ENCODE results near the gene MROH2A. TPM values are rescaled to one million over a fixed set of nuclear protein-coding genes. Genes with fewer than 3 reads are reported as not detected.

Gene MROH2A
- total and polyA plus RNA-seq, 2 donors, result 0.39 to 0.71 TPM

DNA sequence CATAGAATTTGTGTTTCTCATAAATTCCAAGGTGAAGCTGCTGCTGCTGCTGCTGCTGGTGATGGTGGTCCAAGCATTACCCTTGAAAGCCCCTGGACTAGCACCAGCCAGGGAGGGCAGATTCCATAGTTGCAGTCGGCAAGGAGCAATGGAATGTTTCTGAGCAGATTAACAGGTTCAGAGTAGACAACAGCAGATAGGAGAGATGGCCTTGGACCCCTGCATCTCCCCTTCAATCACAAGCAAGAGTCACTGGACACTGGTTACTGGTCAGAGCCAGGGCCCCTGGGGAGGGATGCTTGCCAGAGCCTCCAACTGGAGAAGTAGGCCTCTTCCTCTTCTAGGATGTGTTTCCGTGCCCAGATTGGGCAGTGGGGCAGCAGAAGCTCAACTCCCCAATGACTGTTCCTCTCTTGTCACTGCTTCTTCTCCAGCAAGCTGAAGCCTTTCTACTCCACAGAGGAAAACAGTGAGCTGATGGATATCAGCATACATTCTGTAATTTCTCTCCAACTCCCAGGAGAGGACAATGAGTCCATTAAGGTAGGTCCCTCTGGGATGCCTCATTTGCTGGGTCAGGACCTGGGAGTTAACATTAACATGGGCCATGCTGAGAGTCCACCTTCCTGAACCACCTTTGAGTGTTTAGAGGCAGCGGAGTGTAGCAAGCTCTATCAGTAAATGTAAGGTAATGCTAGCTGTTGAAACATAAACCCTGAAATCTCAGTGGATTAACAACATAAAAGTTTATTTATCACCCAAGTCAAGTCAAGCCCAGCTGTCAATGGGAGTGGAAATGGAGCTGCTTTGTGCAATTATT lies 35.3 kb downstream of the MROH2A start:
- H3K4me3 ChIP-seq (ENCODE audit: low read length in 2 of 2), result no peak overlapping the region
- WGBS, result 95% methylated on average over 3 of the region's 3 CpGs
- DNase-seq (ENCODE audit: low read depth in 6 of 9, low spot score in 9 of 9), result no peak

DNA sequence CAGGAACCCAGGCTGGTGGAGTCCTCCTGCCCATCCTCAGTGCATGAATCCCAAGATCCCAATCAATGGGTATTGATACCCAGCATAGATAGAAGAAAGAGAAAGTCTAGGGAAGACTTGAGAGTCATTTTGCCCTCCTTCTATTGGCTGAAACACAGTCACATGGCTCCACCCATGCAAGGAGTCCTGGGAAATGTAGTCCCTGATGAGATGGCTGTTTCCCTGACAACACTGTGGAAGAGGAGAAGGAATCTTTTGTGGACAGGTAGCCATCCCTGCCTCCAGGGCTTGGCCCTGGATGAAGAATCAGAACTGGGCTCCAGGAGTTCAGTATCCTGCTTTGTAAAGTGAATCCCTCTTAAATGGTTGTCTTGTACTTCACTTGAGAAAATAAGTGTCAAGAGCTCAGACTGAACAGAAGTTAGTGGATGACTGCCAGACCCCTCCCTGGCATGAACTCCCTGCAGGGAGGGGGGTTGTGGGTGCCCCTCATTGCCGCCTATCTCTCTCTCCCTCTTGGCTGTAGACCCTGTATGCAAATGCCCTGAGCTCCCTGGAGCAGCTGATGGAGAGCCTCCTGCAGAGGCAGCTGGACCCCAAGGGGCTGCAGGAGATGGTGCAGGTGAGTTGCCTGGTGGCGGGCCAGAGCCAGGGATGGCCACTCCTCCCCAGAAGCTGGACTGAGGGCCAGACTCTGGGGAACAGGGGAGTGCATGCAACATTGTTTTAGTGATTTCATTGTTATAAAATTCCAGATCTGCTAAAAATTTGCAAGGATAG lies 36.1 kb downstream of the MROH2A start:
- no peaks in the 10 kb centered on the region for H3K36me3 ChIP-seq (ENCODE audit: control insufficient read depth in 2 of 2, insufficient read depth in 2 of 2, low read length in 1 of 2)
- no peaks in the 10 kb centered on the region for H3K4me1 ChIP-seq (ENCODE audit: control insufficient read depth in 2 of 2, insufficient read depth in 2 of 2, low read length in 2 of 2)
- H3K27me3 ChIP-seq (ENCODE audit: control insufficient read depth in 2 of 2, insufficient read depth in 1 of 2, low read length in 1 of 2), result peaks cover 0 to 3% of the 10 kb centered on the region in 2 donors
- H3K9me3 ChIP-seq (ENCODE audit: control insufficient read depth in 2 of 2, insufficient read depth in 1 of 2, low read length in 1 of 2), result no peaks in the 10 kb centered on the region
- no peak overlapping the region for H3K27ac ChIP-seq (ENCODE audit: low read depth in 1 of 2, low read length in 1 of 2)
- no peak for DNase-seq (ENCODE audit: low read depth in 6 of 9, low spot score in 9 of 9)
- H3K4me3 ChIP-seq (ENCODE audit: low read length in 2 of 2), result no peak overlapping the region
- 91% methylated on average over 2 of the region's 2 CpGs for WGBS

More for the DNA sequence above, 35.3 kb downstream of the MROH2A start:
- Histone ChIP-seq H3K27me3 (ENCODE audit: control insufficient read depth in 2 of 2, insufficient read depth in 1 of 2, low read length in 1 of 2) (peaks cover 0 to 3% of the 10 kb centered on the region in 2 donors), H3K27ac (ENCODE audit: low read depth in 1 of 2, low read length in 1 of 2) (no peak overlapping the region), H3K9me3 (ENCODE audit: control insufficient read depth in 2 of 2, insufficient read depth in 1 of 2, low read length in 1 of 2) (no peaks in the 10 kb centered on the region), H3K4me1 (ENCODE audit: control insufficient read depth in 2 of 2, insufficient read depth in 2 of 2, low read length in 2 of 2) (no peaks in the 10 kb centered on the region), H3K36me3 (ENCODE audit: control insufficient read depth in 2 of 2, insufficient read depth in 2 of 2, low read length in 1 of 2) (no peaks in the 10 kb centered on the region)

DNA sequence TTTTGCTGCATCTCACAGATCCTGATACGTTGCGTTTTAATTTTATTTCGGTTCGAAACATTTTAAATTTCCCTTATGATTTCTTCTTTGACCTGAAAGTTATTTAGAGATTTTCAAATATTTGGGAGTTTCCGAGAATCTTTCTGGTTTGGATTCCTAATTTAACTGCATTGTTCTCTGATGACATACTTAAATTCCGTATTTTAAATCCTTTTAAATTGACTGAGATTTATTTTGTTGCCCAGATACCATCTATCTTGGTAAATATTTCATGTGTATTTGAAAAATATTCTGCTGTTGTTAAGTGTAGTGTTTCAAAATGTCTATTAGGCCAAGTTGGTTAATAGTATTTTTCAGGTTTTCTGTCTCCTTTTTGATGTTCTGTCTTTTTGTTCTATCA lies 37.7 kb downstream of the MROH2A start:
- H3K4me3 ChIP-seq (ENCODE audit: low read length in 2 of 2), result no peak overlapping the region
- WGBS, result 97% methylated on average over 6 of the region's 6 CpGs
- no peaks in the 10 kb centered on the region for H3K4me1 ChIP-seq (ENCODE audit: control insufficient read depth in 2 of 2, insufficient read depth in 2 of 2, low read length in 2 of 2)
- H3K27ac ChIP-seq (ENCODE audit: low read depth in 1 of 2, low read length in 1 of 2), result no peak overlapping the region
- H3K36me3 ChIP-seq (ENCODE audit: control insufficient read depth in 2 of 2, insufficient read depth in 2 of 2, low read length in 1 of 2), result no peaks in the 10 kb centered on the region
- H3K9me3 ChIP-seq (ENCODE audit: control insufficient read depth in 2 of 2, insufficient read depth in 1 of 2, low read length in 1 of 2), result no peaks in the 10 kb centered on the region
- peaks cover 0 to 3% of the 10 kb centered on the region in 2 donors for H3K27me3 ChIP-seq (ENCODE audit: control insufficient read depth in 2 of 2, insufficient read depth in 1 of 2, low read length in 1 of 2)
- no peak for DNase-seq (ENCODE audit: low read depth in 6 of 9, low spot score in 9 of 9)

DNA sequence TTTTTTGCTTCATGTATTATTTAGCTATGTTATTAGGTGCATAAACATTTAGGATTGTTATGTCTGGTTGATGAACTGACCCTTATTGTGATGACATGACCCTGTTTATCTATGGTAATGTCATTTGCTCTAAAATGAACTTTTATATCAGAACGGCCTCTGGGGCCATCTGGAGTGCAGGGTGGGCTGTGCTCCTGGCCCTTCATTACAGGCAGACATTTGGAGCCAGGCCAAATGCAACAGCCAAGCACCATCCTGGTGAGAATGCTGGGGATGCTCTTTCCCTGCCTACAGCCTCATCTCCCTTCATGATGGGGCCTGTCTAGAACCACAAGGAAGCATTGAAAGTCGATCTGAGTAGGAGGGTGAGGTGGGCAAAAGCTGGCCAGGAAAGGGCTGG lies 38.2 kb downstream of the MROH2A start:
- H3K4me3 ChIP-seq (ENCODE audit: low read length in 2 of 2), result no peak overlapping the region
- H3K9me3 ChIP-seq (ENCODE audit: control insufficient read depth in 2 of 2, insufficient read depth in 1 of 2, low read length in 1 of 2), result no peaks in the 10 kb centered on the region
- 85% methylated on average over 2 of the region's 2 CpGs for WGBS
- H3K4me1 ChIP-seq (ENCODE audit: control insufficient read depth in 2 of 2, insufficient read depth in 2 of 2, low read length in 2 of 2), result no peaks in the 10 kb centered on the region
- H3K27me3 ChIP-seq (ENCODE audit: control insufficient read depth in 2 of 2, insufficient read depth in 1 of 2, low read length in 1 of 2), result peaks cover 0 to 3% of the 10 kb centered on the region in 2 donors
- DNase-seq (ENCODE audit: low read depth in 6 of 9, low spot score in 9 of 9), result no peak
- no peak overlapping the region for H3K27ac ChIP-seq (ENCODE audit: low read depth in 1 of 2, low read length in 1 of 2)
- H3K36me3 ChIP-seq (ENCODE audit: control insufficient read depth in 2 of 2, insufficient read depth in 2 of 2, low read length in 1 of 2), result no peaks in the 10 kb centered on the region

DNA sequence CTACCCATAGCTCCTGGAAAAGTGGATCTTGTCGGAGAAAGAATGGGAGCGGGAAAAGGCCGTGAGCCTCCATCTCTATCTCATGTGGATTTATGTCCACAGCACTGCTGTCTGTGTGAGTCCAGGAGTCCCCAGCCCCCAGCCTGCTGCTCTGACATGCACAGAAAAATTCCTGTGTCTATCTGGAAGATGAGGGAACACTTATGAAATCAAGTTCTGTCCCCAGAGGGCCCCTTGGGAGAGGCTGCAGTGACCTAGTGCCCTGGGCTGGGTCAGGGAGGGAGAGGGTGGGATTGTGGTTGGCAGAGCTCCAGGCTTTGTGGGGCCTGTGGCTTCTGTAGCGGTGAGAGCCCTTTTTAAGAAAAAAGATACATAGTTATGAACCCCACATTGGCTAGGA lies 38.6 kb downstream of the MROH2A start:
- no peaks in the 10 kb centered on the region for H3K36me3 ChIP-seq (ENCODE audit: control insufficient read depth in 2 of 2, insufficient read depth in 2 of 2, low read length in 1 of 2)
- no peaks in the 10 kb centered on the region for H3K4me1 ChIP-seq (ENCODE audit: control insufficient read depth in 2 of 2, insufficient read depth in 2 of 2, low read length in 2 of 2)
- WGBS, result 79% methylated on average over 4 of the region's 4 CpGs
- H3K27ac ChIP-seq (ENCODE audit: low read depth in 1 of 2, low read length in 1 of 2), result no peak overlapping the region
- no peak overlapping the region for H3K4me3 ChIP-seq (ENCODE audit: low read length in 2 of 2)
- H3K9me3 ChIP-seq (ENCODE audit: control insufficient read depth in 2 of 2, insufficient read depth in 1 of 2, low read length in 1 of 2), result no peaks in the 10 kb centered on the region
- H3K27me3 ChIP-seq (ENCODE audit: control insufficient read depth in 2 of 2, insufficient read depth in 1 of 2, low read length in 1 of 2), result peaks cover 0 to 3% of the 10 kb centered on the region in 2 donors
- DNase-seq (ENCODE audit: low read depth in 6 of 9, low spot score in 9 of 9), result no peak

DNA sequence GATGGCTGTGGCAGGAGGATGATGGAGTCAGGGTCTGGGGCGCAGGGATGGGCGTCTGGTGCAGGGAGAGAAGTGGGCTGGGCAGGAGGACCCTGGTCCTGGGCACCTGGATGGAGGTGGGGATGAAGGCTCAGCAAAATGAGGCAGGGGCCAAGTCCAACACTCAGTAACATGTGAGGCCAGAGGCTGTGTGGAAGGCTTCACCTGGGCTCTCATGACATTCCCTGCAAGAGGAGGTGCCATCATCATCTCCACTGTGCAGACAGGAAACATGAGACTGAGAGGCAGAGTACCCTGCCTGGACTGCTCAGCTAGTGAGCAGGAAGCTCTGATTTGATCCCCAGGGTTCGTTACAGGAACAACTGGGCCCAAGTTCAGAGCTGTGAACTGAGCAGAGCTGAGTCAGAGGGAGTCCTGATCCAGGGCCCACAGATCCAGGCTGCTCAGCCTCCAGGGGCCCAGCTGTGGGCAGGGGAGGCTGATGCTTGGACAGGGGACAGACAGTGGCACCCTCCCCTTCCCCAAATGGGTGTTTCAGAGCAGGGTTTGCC lies 39.3 kb downstream of the MROH2A start:
- H3K4me3 ChIP-seq (ENCODE audit: low read length in 2 of 2), result no peak overlapping the region
- H3K27ac ChIP-seq (ENCODE audit: low read depth in 1 of 2, low read length in 1 of 2), result no peak overlapping the region
- no peaks in the 10 kb centered on the region for H3K36me3 ChIP-seq (ENCODE audit: control insufficient read depth in 2 of 2, insufficient read depth in 2 of 2, low read length in 1 of 2)
- H3K4me1 ChIP-seq (ENCODE audit: control insufficient read depth in 2 of 2, insufficient read depth in 2 of 2, low read length in 2 of 2), result no peaks in the 10 kb centered on the region
- peaks cover 0 to 3% of the 10 kb centered on the region in 2 donors for H3K27me3 ChIP-seq (ENCODE audit: control insufficient read depth in 2 of 2, insufficient read depth in 1 of 2, low read length in 1 of 2)
- DNase-seq (ENCODE audit: low read depth in 6 of 9, low spot score in 9 of 9), result no peak
- 87% methylated on average over 3 of the region's 3 CpGs for WGBS
- no peaks in the 10 kb centered on the region for H3K9me3 ChIP-seq (ENCODE audit: control insufficient read depth in 2 of 2, insufficient read depth in 1 of 2, low read length in 1 of 2)

DNA sequence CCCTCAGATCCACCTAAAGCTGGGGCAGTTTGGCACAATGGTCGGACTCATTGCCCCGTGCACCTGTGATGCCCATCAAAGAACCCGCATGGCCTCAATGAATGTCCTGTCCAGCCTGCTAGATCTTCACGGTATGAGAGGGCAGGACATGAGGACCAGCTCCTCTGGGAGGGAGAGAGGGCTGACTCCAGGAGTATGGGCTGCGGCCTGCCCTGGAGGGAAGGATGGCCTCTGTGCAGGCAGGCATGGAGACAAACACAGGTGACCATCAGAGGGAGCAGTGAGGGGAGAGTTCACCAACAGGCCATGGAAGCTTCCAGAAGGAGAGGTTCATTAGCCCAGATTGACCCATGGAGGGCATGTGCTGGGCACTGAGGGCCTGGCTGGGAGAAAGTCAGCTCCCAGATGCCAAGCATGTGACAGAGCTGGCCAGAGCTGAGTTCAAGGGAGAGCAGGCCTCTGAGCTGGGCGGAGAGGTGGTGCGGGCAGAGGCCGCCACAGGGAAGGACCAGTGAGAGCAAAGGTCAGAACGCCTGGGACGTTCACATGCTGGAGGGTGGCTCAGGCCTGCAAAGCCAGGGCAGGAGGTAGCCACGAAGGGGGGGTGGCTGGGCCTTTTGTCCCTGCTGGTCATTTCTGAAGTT lies 40.0 kb downstream of the MROH2A start:
- no peak for DNase-seq (ENCODE audit: low read depth in 6 of 9, low spot score in 9 of 9)

DNA sequence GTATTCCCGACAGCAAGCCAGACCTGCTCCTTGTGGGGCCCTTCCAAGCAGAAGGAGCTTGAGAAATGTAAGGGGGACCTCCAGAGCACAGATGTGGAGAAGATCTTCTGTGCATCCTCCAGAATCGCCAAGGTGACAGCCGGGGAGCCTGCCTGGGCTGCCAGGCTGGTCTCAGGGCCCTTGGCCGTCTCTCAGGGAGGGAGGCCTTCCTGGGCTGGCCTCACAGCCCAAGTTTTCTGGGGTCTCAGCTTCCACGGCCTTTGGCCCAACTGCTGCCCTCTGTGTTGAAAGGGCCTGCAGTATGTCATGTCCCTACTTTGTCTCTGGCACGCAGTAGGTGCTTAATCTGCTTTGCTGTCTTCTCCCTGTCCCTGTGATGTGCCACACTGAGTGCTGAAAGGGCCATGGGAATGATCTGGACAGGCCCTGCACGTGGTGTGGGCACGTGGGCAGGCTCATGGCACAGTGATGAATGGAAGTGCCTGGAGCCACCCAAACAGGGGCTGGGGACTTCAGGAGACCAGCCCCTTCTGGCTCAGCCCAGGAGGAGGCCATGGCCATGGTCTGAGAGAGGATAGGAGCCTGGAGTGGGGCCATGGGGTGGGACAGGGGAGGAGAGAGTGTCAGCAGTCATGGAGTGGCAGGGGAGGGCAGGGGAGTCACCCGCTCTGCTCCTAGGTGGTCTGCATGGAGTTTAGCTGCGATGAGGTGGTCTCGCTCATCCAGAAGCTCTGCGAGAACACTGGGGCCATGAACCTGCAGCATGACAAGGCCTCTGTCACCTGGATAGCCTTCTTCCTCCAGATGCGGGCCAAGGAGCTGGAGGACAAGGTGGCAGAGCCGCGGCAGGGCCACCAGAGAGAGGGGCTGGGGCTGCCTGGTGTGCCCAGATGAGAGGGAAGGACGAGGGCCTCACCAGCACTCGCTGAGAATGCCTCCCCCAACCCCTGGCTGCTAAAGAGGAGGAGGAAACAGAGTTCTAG lies 40.8 kb downstream of the MROH2A start:
- no peak for DNase-seq (ENCODE audit: low read depth in 6 of 9, low spot score in 9 of 9)
- Histone ChIP-seq H3K4me3 (ENCODE audit: low read length in 2 of 2) (no peak overlapping the region), H3K9me3 (ENCODE audit: control insufficient read depth in 2 of 2, insufficient read depth in 1 of 2, low read length in 1 of 2) (no peaks in the 10 kb centered on the region), H3K27me3 (ENCODE audit: control insufficient read depth in 2 of 2, insufficient read depth in 1 of 2, low read length in 1 of 2) (peaks cover 0 to 3% of the 10 kb centered on the region in 2 donors), H3K36me3 (ENCODE audit: control insufficient read depth in 2 of 2, insufficient read depth in 2 of 2, low read length in 1 of 2) (no peaks in the 10 kb centered on the region), H3K27ac (ENCODE audit: low read depth in 1 of 2, low read length in 1 of 2) (no peak overlapping the region), H3K4me1 (ENCODE audit: control insufficient read depth in 2 of 2, insufficient read depth in 2 of 2, low read length in 2 of 2) (no peaks in the 10 kb centered on the region)
- WGBS, result 87% methylated on average over 17 of the region's 17 CpGs

More for the DNA sequence above, 40.0 kb downstream of the MROH2A start:
- peaks cover 0 to 3% of the 10 kb centered on the region in 2 donors for H3K27me3 ChIP-seq (ENCODE audit: control insufficient read depth in 2 of 2, insufficient read depth in 1 of 2, low read length in 1 of 2)
- no peak overlapping the region for H3K4me3 ChIP-seq (ENCODE audit: low read length in 2 of 2)
- no peaks in the 10 kb centered on the region for H3K36me3 ChIP-seq (ENCODE audit: control insufficient read depth in 2 of 2, insufficient read depth in 2 of 2, low read length in 1 of 2)
- no peak overlapping the region for H3K27ac ChIP-seq (ENCODE audit: low read depth in 1 of 2, low read length in 1 of 2)
- H3K9me3 ChIP-seq (ENCODE audit: control insufficient read depth in 2 of 2, insufficient read depth in 1 of 2, low read length in 1 of 2), result no peaks in the 10 kb centered on the region
- no peaks in the 10 kb centered on the region for H3K4me1 ChIP-seq (ENCODE audit: control insufficient read depth in 2 of 2, insufficient read depth in 2 of 2, low read length in 2 of 2)
- 97% methylated on average over 11 of the region's 11 CpGs for WGBS
